SU-DHL-6 (cell line): Measurements from ENCODE around the gene AHR.
"Not testable (repeated sequence)": the region's sequence is repeated elsewhere in the genome, so short reads cannot be mapped to it uniquely, and the experiment has no call there.

Experiments used
- H2AFZ ChIP-seq: fragments of 200-600 bp; sonication (generic); 2 replicates; pipeline ENCODE4 v1.6.1; 2014; ENCODE audit warnings: low read depth, mild to moderate bottlenecking, moderate library complexity, mixed read lengths, antibody characterized with exemption, low read length; ENCODE audit not compliant: severe bottlenecking
- H3F3A ChIP-seq: fragments of 200-600 bp; shearing (Covaris generic); 2 replicates; pipeline ENCODE4 v1.6.0; 2016; ENCODE audit warnings: antibody characterized with exemption, mild to moderate bottlenecking; ENCODE audit not compliant: insufficient read depth
- H3K27ac ChIP-seq: fragments of 200-600 bp; sonication (generic); 2 replicates; pipeline ENCODE4 v1.5.1; 2016; ENCODE audit warnings: low read depth, mild to moderate bottlenecking, low read length, moderate library complexity, mixed read lengths
- H3K27me3 ChIP-seq: fragments of 200-600 bp; sonication (generic), shearing (Covaris generic); 2 replicates; pipeline ENCODE4 v1.6.0; 2014; ENCODE audit warnings: mild to moderate bottlenecking, low read length
- H3K36me3 ChIP-seq: fragments of 200-600 bp; sonication (generic); 2 replicates; pipeline ENCODE4 v1.6.1; 2014; ENCODE audit warnings: mild to moderate bottlenecking, low read length, mixed read lengths
- H3K4me2 ChIP-seq: fragments of 300-600, 200-600 bp; shearing (Covaris generic), sonication (generic); 2 replicates; pipeline ENCODE4 v1.6.0; 2014; ENCODE audit warnings: low read length, low read depth, mild to moderate bottlenecking; ENCODE audit not compliant: poor library complexity, severe bottlenecking
- H3K4me3 ChIP-seq: fragments of 200-600 bp; sonication (generic); 2 replicates; pipeline ENCODE4 v1.5.1; 2014; ENCODE audit warnings: antibody characterized with exemption, low read length, mild to moderate bottlenecking, mixed read lengths; ENCODE audit not compliant: insufficient read depth, poor library complexity, severe bottlenecking
- H3K79me2 ChIP-seq: fragments of 200-600 bp; sonication (generic); 2 replicates; pipeline ENCODE4 v1.6.1; 2014; ENCODE audit warnings: mild to moderate bottlenecking, low read length, moderate library complexity; ENCODE audit not compliant: insufficient read depth
- H3K9ac ChIP-seq: fragments of 200-600 bp; sonication (generic); 2 replicates; pipeline ENCODE4 v1.7.0; 2014; ENCODE audit warnings: mild to moderate bottlenecking, low read length
- H3K9me2 ChIP-seq: fragments of 200-600 bp; sonication (generic); replicated peaks from 2 replicates; pipeline ENCODE4 v1.6.1; 2014; ENCODE audit warnings: low read length; ENCODE audit not compliant: insufficient read depth
- H3K9me3 ChIP-seq: fragments of 200-600 bp; sonication (generic); 2 replicates; pipeline ENCODE4 v1.6.1; 2014; ENCODE audit warnings: low read length, mixed read lengths; ENCODE audit not compliant: insufficient read depth
- H4K20me1 ChIP-seq: fragments of 200-600 bp; sonication (generic); 2 replicates; pipeline ENCODE4 v1.6.1; 2014; ENCODE audit warnings: low read depth, mild to moderate bottlenecking, antibody characterized with exemption, low read length, moderate library complexity, mixed read lengths
- EZH2phosphoT487 ChIP-seq: fragments of 200-600 bp; sonication (generic), shearing (Covaris generic); conservative IDR thresholded peaks from 2 replicates; pipeline ENCODE4 v1.6.1; 2018; ENCODE audit warnings: mild to moderate bottlenecking, antibody characterized with exemption, low read length, moderate library complexity, mixed read lengths
- TF ChIP-seq, protein P1 (sequence below): fragments of 200-600 bp; sonication (generic); IDR thresholded peaks from one replicate; pipeline ENCODE4 v1.5.1; 2017; ENCODE audit warnings: antibody characterized with exemption, mild to moderate bottlenecking, low read length, moderate library complexity; ENCODE audit not compliant: insufficient read depth, poor library complexity, severe bottlenecking

Gene AHR

DNA sequence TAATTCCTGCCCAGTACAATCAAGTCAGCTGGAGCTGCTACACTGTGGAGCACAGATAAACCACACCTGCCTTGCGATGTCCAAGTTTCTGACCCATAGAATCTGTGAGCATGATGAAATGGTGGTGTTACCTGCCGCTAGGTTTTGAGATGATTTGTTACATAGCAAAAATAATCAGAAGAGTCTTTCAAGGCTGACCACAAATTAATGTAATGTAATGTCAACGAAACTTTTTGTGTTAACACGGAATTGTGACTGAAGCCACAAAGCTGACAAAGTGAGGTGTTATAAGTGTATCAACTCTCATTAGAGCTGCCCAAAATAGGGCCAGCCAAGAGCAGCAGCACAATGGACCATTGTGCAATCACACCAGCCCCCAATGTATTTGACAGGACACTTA is 75.7 kb downstream of the AHR start:
- no peaks in the 10 kb centered on the region for H3K27me3 ChIP-seq
- no peaks in the 10 kb centered on the region for H3K79me2 ChIP-seq
- H2AFZ ChIP-seq: no peak overlapping the region
- no peaks in the 10 kb centered on the region for H3K9me2 ChIP-seq
- H3K4me2 ChIP-seq: no peak overlapping the region
- no peak overlapping the region for H3K27ac ChIP-seq
- no peaks in the 10 kb centered on the region for H3K36me3 ChIP-seq
- TF ChIP-seq, protein P1, sequence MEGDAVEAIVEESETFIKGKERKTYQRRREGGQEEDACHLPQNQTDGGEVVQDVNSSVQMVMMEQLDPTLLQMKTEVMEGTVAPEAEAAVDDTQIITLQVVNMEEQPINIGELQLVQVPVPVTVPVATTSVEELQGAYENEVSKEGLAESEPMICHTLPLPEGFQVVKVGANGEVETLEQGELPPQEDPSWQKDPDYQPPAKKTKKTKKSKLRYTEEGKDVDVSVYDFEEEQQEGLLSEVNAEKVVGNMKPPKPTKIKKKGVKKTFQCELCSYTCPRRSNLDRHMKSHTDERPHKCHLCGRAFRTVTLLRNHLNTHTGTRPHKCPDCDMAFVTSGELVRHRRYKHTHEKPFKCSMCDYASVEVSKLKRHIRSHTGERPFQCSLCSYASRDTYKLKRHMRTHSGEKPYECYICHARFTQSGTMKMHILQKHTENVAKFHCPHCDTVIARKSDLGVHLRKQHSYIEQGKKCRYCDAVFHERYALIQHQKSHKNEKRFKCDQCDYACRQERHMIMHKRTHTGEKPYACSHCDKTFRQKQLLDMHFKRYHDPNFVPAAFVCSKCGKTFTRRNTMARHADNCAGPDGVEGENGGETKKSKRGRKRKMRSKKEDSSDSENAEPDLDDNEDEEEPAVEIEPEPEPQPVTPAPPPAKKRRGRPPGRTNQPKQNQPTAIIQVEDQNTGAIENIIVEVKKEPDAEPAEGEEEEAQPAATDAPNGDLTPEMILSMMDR: no peak
- no peak for TF ChIP-seq EZH2phosphoT487
- no peaks in the 10 kb centered on the region for H4K20me1 ChIP-seq
- no peak overlapping the region for H3K9ac ChIP-seq
- H3K9me3 ChIP-seq: no peaks in the 10 kb centered on the region
- H3K4me3 ChIP-seq: no peak overlapping the region
- no peaks in the 10 kb centered on the region for H3F3A ChIP-seq

DNA sequence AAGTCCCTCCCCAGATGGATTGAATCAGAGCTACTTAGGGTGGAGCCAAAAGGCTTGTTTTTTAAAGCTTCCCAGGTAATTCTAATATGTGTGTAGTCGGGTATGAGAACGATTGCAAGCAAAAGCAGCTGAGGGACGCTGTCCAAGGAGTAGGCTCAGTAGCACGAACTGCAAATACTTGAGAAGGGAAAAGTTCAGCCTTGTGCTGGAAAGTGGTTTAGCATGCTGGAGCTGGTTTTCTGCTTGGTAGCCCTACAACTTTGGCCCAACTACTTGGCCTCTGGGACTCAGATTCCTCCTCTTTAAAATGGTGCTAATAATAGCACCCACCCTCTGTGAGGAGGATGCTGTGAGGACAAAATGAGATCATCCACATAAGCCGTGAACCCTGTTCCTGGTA is 76.2 kb downstream of the AHR start:
- no peak overlapping the region for H3K4me3 ChIP-seq
- H3K9ac ChIP-seq: no peak overlapping the region
- H3K27me3 ChIP-seq: no peaks in the 10 kb centered on the region
- no peaks in the 10 kb centered on the region for H3K9me3 ChIP-seq
- H3K36me3 ChIP-seq: no peaks in the 10 kb centered on the region
- no peaks in the 10 kb centered on the region for H4K20me1 ChIP-seq
- no peak overlapping the region for H2AFZ ChIP-seq
- no peaks in the 10 kb centered on the region for H3K79me2 ChIP-seq
- no peak overlapping the region for H3K4me2 ChIP-seq
- H3K27ac ChIP-seq: no peak overlapping the region
- no peaks in the 10 kb centered on the region for H3F3A ChIP-seq
- no peaks in the 10 kb centered on the region for H3K9me2 ChIP-seq
- TF ChIP-seq EZH2phosphoT487: no peak

DNA sequence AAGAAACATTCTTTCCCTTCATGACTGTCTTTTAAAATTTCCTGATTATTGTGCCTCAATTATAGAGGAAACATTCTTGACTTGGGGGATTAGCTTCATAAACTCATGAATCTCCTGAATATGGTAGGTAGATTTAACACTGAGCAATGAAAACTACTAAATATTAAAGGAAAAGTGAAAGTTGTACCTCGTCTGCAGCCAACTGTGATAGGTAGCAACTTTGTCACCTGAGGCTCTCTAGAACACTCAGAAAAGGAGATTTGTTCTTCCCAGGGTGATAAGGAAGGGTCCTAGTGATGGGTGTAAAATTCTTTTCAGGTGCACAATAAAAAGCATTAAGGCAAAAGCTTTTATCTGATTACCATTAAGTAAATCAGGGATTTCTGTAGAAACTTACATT is 78.1 kb downstream of the AHR start:
- Histone ChIP-seq H3K4me2 (peak overlapping the region; percentile 3), H2AFZ (no peak overlapping the region), H3K9ac (no peak overlapping the region), H3K36me3 (no peaks in the 10 kb centered on the region), H4K20me1 (no peaks in the 10 kb centered on the region), H3K4me3 (no peak overlapping the region), H3K27ac (no peak overlapping the region), H3K9me3 (no peaks in the 10 kb centered on the region), H3K27me3 (no peaks in the 10 kb centered on the region), H3F3A (no peaks in the 10 kb centered on the region), H3K79me2 (no peaks in the 10 kb centered on the region), H3K9me2 (no peaks in the 10 kb centered on the region)
- no peak for TF ChIP-seq EZH2phosphoT487
- TF ChIP-seq, protein P1: no peak

DNA sequence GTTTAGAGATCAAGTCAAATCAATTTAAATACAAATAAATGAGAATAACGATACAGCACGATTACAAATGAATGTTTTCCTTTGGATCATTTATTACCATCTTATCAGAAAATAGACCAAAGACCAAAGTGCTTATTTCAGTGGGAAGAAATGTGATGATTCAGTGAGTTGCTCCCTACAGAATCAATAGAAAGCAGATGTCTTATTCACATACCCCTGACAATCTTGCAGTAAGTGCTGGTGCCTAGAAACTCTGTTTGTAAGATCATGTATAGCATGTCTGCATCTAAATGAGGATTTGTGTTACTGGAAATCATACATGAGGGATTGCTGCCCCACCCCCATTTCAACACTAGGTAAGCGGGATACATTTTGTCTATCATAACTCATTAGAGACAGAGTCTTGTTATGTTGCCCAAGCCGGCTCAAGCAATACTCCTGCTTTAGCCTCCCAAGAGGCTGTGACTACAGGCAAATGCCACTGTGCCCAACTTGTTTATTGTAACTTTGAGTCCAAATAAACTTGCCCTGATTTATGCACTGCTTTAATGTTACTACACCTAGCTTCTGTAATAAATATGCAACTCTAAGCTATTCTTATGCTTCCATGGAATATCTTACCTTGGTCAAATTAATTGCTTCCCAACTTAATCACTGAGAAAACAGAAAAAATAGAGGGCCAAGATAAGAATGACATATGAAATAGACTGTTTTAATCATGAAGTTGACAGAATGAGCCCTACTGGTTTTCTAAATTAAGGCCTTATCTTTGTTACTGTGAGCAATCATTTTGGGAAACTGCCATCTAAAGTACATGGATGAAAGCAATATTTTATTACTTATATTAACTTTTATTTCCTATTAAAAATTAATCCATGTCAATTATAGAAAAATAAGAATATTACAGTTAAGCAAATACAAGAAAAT is 82.5 kb downstream of the AHR start:
- Histone ChIP-seq H3K36me3 (no peaks in the 10 kb centered on the region), H3K27me3 (no peaks in the 10 kb centered on the region), H3K27ac (no peak overlapping the region), H3K4me3 (no peak overlapping the region), H3K9ac (no peak overlapping the region), H3F3A (no peaks in the 10 kb centered on the region), H4K20me1 (no peaks in the 10 kb centered on the region), H3K9me3 (no peaks in the 10 kb centered on the region), H3K79me2 (no peaks in the 10 kb centered on the region), H3K4me2 (no peak overlapping the region), H3K9me2 (no peaks in the 10 kb centered on the region), H2AFZ (no peak overlapping the region)
- TF ChIP-seq, protein P1: no peak
- TF ChIP-seq EZH2phosphoT487: no peak

DNA sequence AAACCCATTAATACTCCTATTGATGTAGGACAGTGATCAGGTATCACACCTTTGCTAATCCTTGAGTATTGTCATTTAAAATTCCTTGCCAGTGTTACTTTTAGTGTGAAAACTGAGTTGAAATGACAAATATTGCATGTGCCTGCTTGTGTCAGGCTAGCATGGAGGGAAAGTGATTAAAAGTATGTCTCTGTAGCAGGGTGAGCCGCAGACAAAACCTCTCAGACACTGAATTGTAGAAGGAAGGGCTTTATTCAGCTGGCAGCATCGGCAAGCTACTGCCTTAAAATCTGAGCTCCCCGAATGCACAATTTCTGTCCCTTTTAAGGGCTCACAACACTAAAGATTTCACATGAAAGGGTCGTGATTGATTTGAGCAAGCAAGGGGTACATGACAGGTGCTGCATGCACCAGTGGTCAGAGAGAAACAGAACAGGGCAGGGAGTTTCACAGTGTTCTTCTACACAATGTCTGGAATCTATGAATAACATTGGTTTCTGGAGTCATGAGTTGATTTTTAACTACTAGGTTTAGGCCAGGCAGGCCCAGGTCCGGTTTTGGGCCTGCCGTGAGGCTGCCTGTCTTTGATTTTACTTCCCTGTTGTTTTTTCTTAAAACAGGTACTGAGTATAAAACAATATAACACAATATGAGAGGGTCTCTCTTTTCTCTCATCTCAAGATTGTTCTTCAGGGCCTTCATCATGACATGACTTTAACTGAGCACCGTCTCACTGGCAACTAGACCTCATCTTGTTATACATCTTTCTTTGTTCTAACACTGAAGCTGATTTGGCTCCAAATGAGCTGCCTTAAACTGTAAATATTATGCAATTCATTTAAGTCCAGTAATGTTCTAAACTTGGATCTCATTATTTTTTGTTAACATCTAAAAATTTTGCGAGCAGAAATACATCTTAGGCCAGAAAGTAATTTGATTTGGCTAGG is 84.2 kb downstream of the AHR start:
- H2AFZ ChIP-seq: peak overlapping the region; percentile 1
- not testable (repeated sequence) for H3K9me2 ChIP-seq, H3K36me3 ChIP-seq, H4K20me1 ChIP-seq, H3K27ac ChIP-seq, H3K4me2 ChIP-seq, H3K9ac ChIP-seq, H3K79me2 ChIP-seq, H3F3A ChIP-seq, H3K4me3 ChIP-seq, H3K27me3 ChIP-seq, H3K9me3 ChIP-seq
